Stimulated activated CD4-positive, alpha-beta T cell treated with anti-CD3 and anti-CD28 coated beads, TNF-alpha, amount 100 ng/mL, for 48 hours (primary cell): ENCODE results near the gene LRRC61.
"Not testable (repeated sequence)": the region's sequence is repeated elsewhere in the genome, so short reads cannot be mapped to it uniquely, and the experiment has no call there.

Source experiments
- DNase-seq, 3 donors: peaks; one replicate each; pipeline ENCODE4 v3.0.0-alpha.2; 2020; ENCODE audit warnings: low read depth in 3 of 3

The LRRC61 gene

GRCh38 chr7:150322833-150323681, at the start of gene LRRC61, which contains the start of gene ACTR3C:
Gene LRRC61 (plus strand): TSS chr7:150323355. CDS start chr7:150336862, 13,507 bp downstream.
Gene ACTR3C (minus strand): TSS chr7:150323545. CDS start chr7:150295296, 28,249 bp downstream.
- DNase-seq, result peak in 2 of 3 donors; percentile 40 to 49

GRCh38 chr7:150276132-150276695, 46.9 kb upstream of the LRRC61 start:
- not testable (repeated sequence) for DNase-seq

GRCh38 chr7:150278383-150278782, 44.8 kb upstream of the LRRC61 start:
- DNase-seq, result not testable (repeated sequence)

GRCh38 chr7:150281681-150282403, 41.3 kb upstream of the LRRC61 start:
- not testable (repeated sequence) for DNase-seq

- DNase-seq, result not testable (repeated sequence)
Measured at GRCh38 chr7:150283111-150283510, 40.0 kb upstream of the LRRC61 start.

- not testable (repeated sequence) for DNase-seq
Measured at GRCh38 chr7:150283608-150284007, 39.5 kb upstream of the LRRC61 start.

GRCh38 chr7:150285849-150286754, 37.1 kb upstream of the LRRC61 start:
- peak in 1 of 3 donors; percentile 5 for DNase-seq

GRCh38 chr7:150287815-150288214, 35.3 kb upstream of the LRRC61 start:
- DNase-seq, result not testable (repeated sequence)

- DNase-seq, result not testable (repeated sequence)
Measured at GRCh38 chr7:150288816-150289215, 34.3 kb upstream of the LRRC61 start.

- DNase-seq, result not testable (repeated sequence)
Measured at GRCh38 chr7:150290317-150290716, 32.8 kb upstream of the LRRC61 start.

- DNase-seq, result not testable (repeated sequence)
Measured at GRCh38 chr7:150295027-150295426, 28.1 kb upstream of the LRRC61 start.

- DNase-seq, result not testable (repeated sequence)
Measured at GRCh38 chr7:150295614-150296013, 27.5 kb upstream of the LRRC61 start.

GRCh38 chr7:150296802-150297201, 26.4 kb upstream of the LRRC61 start:
- DNase-seq, result not testable (repeated sequence)

GRCh38 chr7:150297978-150298377, 25.2 kb upstream of the LRRC61 start:
- not testable (repeated sequence) for DNase-seq

- DNase-seq, result not testable (repeated sequence)
Measured at GRCh38 chr7:150302908-150303310, 20.2 kb upstream of the LRRC61 start.

- DNase-seq, result not testable (repeated sequence)
Measured at GRCh38 chr7:150304499-150305258, 18.5 kb upstream of the LRRC61 start.

- DNase-seq, result not testable (repeated sequence)
Measured at GRCh38 chr7:150305259-150305902, 17.8 kb upstream of the LRRC61 start.

- not testable (repeated sequence) for DNase-seq
Measured at GRCh38 chr7:150305903-150306284, 17.3 kb upstream of the LRRC61 start.

GRCh38 chr7:150306377-150306776, 16.8 kb upstream of the LRRC61 start:
- not testable (repeated sequence) for DNase-seq

GRCh38 chr7:150307129-150307528, 16.0 kb upstream of the LRRC61 start:
- DNase-seq, result no peak
